HG03039 (cell line): ENCODE data around the gene ORM1.
"Not testable (repeated sequence)": the region's sequence is repeated elsewhere in the genome, so short reads cannot be mapped to it uniquely, and the experiment has no call there.

Experiments used
- ATAC-seq: cut with Tn5 transposase; IDR thresholded peaks from one replicate; pipeline ENCODE4 v1.9.1; 2021; ENCODE audit warnings: mild to moderate bottlenecking, moderate library complexity; ENCODE audit not compliant: unreplicated experiment

ORM1 gene

DNA sequence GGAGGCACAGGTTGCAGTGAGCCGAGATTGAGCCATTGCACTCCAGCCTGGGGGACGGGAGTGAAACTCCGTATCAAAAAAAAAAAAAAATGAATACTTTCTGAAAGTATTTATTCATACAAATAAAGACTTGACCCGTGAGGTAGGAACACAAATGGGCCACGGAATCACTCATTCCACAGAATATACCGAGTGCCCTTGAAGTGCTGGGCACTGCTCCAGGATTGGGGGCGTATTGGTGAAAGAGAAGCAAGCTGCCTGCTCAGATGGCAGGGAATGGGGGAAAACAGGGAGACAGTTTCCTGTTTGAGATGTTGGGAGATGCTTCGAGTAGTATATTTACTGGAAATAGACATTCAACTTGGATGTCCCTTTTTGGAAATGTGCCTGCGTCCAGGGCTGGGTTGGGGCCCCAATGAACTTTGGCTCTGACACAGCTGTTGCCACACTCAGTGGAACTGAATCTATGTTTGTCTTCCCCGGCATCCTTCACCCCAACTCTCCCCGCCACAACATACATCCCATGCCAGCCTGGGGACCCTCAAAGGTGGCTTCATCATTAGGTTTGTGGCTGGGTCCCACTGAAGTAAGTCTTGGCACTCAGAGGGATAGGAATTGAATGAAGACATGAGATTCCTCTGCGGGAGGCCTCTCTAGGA, 609 bp upstream of the ORM1 start:
- ATAC-seq, result not testable (repeated sequence)

DNA sequence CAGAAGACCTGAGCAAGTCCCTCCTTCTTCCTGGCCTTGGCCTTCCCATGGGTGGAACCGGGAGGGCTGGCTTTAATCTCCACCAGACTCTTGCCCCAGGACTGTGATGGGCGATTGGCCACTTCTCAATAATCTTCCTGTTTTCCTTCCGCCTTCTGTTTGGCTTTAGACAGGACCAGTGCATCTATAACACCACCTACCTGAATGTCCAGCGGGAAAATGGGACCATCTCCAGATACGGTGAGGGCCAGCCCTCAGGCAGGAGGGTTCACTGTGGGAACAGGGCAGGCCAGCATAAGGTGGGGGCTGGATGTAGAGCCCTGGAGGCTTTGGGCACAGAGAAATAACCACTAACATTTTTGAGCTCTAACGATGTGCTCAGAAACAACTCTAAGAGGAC, 951 bp downstream of the ORM1 start:
- not testable (repeated sequence) for ATAC-seq

DNA sequence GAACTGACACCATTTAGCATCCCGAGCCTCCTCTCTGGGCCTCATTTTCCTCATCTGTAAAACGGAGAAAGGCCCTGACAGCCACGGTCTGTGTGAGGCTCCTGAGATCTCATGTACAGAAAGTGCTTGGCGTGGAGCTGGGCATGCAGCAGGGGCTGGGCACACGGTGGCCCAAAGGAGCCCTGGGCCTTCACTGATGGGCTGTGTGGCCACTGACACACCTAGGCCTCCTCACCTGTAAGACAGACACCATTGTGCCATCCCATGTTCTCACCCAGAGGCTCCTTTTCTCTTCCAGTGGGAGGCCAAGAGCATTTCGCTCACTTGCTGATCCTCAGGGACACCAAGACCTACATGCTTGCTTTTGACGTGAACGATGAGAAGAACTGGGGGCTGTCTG, 1.6 kb downstream of the ORM1 start:
- no peak for ATAC-seq

DNA sequence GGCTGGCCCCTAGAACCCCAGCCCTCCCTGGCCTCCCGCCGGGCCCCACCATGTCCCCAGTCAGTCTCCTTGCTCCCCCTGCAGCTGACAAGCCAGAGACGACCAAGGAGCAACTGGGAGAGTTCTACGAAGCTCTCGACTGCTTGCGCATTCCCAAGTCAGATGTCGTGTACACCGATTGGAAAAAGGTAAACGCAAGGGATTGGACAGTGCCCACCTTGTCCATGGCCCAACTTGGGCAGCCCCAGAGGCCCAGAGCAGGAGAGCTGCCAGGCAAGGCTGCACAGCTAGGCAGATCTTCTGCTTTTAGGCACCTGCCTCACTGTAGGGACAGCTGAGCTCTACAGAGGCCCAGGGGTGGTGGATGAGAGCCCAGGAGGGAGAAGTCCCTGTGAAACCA, 2.1 kb downstream of the ORM1 start:
- ATAC-seq, result not testable (repeated sequence)

DNA sequence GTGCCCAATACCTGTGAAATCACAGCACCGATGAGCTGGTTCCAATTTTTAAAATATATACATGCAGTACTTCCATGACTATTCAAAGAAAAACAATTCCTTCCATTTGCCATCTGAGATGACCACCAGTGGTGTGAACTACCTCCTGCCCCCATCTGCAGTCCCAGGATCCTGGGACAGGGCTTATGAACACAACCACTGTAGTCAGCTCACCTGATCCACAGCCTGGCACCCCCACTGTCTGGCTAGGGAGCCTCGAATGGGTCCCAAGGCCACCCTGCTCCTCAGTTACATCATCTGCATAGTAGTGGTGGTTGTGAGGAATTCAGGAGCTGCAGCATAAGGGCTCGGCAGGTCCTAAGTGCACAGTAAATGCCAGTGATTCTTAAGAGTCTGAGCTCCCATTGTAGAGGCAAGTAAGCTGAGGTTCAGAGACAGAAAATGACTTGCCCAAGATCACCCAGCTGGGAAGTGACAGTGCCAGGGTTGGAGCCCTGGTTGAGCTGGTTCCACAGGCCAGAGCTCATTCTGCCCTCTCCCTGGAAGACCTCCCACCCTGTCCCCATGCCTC, 2.9 kb downstream of the ORM1 start:
- not testable (repeated sequence) for ATAC-seq

DNA sequence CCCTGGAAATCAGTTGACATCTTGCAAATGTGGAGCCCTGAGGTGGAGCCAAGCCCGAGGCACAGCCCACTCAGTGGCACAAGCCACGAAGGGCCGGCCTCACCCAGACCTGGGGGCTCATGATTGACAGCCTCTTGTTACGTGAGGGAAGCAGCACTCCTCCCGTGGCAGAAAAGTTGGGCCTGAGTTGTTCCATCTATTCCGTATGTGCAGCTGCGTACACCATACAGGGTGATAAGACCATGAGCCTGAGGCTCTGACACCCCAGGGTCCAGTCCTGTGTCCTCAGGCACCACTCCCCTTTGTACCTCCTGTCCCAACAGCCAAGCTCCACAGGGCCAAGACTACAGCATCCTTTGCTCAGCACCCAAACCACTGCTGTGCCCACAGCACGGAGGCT, 4.9 kb downstream of the ORM1 start:
- no peak for ATAC-seq

DNA sequence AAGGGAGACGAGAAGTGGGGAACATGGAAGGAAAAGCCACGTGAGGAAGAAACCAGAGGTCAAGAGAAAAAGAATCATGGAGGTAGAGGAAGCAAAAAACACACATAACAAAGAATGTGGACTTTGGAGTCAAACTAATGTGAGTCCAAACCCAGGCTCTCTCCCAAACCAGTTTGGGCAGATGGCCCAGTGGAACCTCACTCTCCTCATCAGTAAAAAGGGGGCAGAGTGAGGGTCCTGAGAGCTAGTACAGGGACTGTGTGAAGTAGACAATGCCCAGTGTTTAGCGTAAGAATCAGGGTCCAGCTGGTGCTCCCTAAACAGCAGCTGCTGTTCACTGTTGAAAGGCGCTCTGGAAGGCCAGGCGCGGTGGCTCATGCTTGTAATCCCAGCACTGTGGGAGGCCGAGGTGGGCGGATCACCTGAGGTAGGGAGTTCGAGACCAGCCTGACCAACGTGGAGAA, 5.5 kb downstream of the ORM1 start:
- ATAC-seq, result not testable (repeated sequence)

DNA sequence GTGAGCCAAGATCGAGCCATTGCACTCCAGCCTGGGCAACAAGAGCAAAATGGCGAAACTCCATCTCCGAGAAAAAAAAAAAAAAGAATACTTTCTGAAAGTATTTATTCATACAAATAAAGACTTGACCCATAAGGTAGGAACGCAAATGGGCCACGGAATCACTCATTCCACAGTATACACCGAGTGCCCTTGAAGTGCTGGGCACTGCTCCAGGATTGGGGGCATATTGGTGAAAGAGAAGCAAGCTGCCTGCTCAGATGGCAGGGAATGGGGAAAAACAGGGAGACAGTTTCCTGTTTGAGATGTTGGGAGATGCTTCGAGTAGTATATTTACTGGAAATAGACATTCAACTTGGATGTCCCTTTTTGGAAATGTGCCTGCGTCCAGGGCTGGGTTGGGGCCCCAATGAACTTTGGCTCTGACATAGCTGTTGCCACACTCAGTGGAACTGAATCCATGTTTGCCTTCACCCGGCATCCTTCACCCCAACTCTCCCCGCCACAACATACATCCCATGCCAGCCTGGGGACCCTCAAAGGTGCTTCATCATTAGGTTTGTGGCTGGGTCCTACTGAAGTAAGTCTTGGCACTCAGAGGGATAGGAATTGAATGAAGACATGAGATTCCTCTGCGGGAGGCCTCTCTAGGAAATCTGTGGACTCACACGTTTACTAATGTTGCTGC, 6.2 kb downstream of the ORM1 start:
- ATAC-seq, result not testable (repeated sequence)

DNA sequence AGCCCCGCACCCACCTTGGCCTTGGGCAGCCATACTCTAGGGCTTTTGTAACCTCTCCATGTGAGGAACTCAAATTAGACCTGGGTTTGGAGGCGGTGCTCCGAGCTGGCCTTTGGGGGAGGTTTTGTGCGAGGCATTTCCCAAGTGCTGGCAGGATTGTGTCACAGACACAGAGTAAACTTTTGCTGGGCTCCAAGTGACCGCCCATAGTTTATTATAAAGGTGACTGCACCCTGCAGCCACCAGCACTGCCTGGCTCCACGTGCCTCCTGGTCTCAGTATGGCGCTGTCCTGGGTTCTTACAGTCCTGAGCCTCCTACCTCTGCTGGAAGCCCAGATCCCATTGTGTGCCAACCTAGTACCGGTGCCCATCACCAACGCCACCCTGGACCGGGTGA, 6.7 kb downstream of the ORM1 start, which contains the start of gene ORM2:
Gene ORM2, plus strand, starts transcription at position 245 of the 398 bp plus-strand sequence. Its CDS starts 36 bp downstream, at position 281.
- not testable (repeated sequence) for ATAC-seq

DNA sequence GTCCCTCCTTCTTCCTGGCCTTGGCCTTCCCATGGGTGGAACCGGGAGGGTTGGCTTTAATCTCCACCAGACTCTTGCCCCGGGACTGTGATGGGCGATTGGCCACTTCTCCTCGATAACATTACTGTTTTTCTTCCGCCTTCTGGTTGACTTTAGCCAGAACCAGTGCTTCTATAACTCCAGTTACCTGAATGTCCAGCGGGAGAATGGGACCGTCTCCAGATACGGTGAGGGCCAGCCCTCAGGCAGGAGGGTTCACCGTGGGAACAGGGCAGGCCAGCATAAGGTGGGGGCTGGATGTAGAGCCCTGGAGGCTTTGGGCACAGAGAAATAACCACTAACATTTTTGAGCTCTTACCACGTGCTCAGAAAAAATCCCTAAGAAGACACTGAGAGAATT, 7.7 kb downstream of the ORM1 start:
- no peak for ATAC-seq

DNA sequence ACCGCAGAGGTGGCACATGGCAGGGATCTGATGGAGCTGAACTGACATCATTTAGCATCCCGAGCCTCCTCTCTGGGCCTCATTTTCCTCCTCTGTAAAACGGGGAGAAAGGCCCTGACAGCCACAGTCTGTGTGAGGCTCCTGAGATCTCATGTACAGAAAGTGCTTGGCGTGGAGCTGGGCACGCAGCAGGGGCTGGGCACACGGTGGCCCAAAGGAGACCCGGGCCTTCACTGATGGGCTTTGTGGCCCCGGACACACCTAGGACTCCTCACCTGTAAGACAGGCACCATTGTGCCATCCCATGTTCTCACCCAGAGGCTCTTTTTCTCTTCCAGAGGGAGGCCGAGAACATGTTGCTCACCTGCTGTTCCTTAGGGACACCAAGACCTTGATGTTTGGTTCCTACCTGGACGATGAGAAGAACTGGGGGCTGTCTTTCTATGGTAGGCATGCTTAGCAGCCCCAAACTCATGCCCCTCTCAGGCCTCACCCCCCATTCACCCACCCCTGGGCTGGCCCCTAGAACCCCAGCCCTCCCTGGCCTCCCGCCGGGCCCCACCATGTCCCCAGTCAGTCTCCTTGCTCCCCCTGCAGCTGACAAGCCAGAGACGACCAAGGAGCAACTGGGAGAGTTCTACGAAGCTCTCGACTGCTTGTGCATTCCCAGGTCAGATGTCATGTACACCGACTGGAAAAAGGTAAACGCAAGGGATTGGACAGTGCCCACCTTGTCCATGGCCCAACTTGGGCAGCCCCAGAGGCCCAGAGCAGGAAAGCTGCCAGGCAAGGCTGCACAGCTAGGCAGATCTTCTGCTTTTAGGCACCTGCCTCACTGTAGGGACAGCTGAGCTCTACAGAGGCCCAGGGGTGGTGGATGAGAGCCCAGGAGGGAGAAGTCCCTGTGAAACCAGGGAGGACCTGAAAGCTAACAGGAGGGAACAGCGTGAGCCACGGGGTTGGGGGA, 8.6 kb downstream of the ORM1 start:
- ATAC-seq, result not testable (repeated sequence)

DNA sequence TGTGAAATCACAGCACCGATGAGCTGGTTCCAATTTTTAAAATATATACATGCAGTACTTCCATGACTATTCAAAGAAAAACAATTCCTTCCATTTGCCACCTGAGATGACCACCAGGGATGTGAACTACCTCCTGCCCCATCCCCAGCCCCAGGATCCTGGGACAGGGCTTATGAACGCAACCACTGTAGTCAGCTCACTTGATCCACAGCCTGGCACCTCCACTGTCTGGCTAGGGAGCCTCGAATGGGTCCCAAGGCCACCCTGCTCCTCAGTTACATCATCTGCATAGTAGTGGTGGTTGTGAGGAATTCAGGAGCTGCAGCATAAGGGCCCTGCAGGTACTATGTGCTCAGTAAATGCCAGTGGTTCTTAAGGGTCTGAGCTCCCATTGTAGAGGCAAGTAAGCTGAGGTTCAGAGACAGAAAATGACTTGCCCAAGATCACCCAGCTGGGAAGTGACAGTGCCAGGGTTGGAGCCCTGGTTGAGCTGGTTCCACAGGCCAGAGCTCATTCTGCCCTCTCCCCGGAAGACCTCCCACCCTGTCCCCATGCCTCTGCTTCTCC, 9.7 kb downstream of the ORM1 start:
- not testable (repeated sequence) for ATAC-seq

DNA sequence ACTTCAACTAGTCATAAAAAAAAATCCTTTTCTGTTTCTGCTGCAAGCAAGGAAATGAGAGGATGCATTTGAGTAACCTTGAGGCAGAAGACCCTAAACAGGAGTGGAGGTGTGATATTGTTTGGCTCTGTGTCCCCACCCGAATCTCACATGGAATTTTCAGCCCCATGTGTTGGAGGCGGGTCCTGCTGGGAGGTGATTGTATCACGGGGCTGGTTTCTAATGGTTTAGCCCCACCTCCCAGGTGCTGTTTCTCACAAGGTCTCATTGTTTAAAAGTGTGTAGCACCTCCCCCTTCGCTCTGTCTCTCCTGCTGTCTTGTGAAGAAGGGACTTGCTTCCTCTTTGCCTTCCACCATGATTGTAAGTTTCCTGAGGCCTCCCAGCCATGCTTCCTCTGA, 10.8 kb downstream of the ORM1 start:
- ATAC-seq, result not testable (repeated sequence)

DNA sequence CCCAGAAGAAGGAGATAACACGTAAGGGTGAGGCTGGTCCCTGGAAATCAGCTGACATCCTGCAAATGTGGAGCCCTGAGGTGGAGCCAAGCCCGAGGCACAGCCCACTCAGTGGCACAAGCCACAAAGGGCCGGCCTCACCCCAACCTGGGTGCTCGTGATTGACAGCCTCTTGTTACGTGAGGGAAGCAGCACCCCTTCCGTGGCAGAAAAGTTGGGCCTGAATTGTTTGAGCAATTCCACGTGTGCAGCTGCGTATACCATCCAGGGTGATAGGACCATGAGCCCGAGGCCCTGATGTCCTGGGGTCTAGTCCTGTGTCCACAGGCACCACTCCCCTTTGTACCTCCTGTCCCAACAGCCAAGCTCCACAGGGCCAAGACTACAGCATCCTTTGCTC, 11.6 kb downstream of the ORM1 start:
- ATAC-seq, result no peak

DNA sequence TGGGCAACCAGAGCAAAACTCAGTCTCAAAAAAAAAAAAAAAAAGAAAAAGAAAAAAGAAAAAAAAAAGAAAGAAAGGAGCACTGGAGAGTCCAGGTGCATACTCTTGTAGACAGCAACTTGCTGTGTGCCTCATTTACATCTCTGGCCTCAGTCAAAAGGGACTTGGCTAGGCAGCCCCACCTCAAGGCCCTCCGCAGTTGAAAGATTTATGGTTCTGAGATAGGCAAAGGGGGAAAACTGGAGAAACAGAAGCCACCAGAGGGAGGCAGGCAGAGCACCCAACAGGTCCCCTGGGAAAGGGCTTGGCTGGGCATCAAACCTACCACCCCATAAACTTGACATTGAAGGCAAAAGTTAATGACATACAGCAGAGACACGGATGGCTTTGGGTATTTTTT, 12.8 kb downstream of the ORM1 start:
- ATAC-seq, result no peak

DNA sequence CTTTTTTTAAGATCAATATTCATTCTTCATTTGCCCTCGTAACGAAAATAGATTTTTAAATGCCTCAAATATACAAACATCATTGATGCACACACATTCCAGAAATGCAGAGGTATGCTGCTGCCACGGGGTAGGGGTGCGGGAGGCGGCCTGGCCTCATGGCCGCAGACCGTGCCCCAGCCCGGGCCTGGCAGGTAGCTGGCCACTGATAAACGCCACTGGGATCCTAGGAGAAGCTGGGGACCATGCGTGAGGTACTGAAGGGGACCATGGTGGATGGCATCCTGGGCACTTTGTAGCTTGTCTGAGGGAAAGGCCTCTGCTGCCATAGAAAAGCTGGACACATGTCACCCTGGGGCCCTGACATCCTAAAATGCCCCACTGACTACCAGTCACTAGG, 13.3 kb downstream of the ORM1 start:
- ATAC-seq, result no peak

DNA sequence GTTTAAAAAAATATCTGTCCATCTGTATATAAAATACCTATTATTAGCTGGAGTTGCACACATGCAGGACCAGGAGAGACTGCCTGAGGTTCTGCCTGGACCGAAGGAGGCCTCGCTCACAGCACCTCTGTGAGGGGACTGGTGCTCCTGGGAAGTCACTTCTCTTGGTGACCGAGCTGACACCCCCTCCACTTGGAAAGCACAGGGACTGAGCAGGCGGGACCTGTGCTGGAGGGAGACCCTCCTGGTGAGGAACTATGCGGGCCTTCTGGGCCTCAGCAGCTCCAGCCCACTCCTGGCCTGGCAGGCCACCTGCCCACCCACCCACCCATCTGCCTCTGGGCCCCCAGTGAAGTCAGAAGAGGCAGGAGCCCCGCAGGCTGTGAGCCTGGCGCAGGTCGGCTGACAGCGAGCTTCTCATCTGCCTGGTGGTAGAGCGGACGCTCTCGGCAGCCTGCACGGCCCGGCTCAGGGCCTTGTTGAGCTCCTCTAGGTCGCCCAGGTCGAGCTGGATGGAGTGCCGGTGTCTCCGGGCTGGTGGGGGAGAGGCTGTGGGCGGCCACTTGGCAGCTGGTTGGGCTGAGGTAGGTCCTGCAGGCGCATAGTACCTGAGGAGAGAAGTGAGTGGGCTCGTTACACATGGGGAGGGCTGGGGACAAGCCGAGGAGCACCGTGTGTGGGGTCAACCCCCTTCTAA, 13.9 kb downstream of the ORM1 start:
- no peak for ATAC-seq

DNA sequence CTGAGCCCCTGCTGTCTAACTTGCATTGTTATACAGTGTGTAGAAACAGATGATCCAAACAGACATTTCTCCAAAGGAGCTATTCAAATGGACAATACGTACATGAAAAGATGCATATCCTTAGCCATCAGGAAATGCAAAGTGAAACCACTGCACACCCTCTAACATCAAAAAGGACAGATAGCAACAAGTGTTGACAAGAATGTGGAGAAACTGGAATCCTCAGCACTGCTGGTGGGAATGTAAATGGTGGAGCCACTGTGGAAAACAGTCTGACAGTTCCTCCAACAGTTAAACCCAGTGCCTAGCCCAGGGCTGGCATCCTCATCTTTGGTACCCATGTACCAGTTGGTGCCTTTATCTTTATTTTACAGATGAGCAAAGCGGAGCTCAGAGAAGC, 15.3 kb downstream of the ORM1 start:
- no peak for ATAC-seq

DNA sequence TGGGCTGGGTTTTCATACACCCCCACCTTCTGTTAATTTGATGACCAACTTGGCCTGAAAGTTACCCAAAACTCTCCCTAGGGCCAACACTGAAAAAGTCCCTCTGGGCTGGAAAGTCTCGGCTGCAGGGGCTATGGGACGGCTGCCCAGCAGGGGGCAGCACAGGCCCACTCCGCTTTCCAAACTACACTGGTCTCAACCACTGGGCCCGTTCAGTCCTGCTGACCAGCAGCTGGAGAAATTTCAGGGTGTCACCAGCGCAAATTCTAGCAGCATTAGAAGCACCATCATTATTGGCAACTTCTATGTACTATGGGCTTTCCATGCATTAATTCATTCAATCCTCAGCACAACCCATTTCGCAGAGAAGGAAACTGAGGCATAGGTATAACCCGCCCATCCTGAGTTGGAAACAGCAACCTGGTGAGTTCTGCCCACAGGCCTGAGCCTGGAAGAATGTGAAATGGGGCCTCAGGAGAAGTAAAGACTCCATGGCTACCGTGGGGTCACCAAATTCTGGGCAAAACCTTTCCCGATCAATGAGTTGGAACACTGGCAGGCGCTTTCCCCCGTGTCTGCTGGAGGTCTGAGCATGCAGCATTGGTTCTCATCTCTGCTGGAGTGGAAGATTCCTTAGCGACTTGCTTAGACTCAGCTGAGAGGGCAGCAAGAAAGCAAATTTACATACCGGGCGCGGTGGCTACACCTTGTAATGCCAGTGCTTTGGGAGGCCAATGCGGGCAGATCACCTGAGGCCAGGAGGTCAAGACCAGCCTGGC, 16.4 kb downstream of the ORM1 start:
- ATAC-seq, result no peak
